K562 (cell line): ENCODE data around the gene EIF2AK3. TPM values are rescaled to one million over a fixed set of nuclear protein-coding genes. Genes with fewer than 3 reads are reported as not detected.

ENCODE experiments used
- ATAC-seq: fragments of 200-7000 bp; cut with Tn5 transposase; 3 replicates; pipeline ENCODE4 v1.9.1; 2020; ENCODE audit warnings: moderate library complexity
- BruUV-seq: library from RNA; stranded (reverse); fragments of 400-500 nt; replicated peaks from 2 replicates; lab custom pipeline; 2021; lab: Mats Ljungman, UMichigan
- CTCF ChIA-PET: fragments of 300-600 bp; formaldehyde crosslinking; extraction: SDS; loops from one replicate; lab custom pipeline; 2021; ENCODE audit warnings: low intra/inter-chr PET ratio; lab: Yijun Ruan, JAX
- POLR2A ChIA-PET: fragments of 300-600, 350-650 bp; sonication (Branson Sonifier 250); formaldehyde crosslinking; extraction: SDS; loops from one replicate; lab custom pipeline; 2021; ENCODE audit warnings: antibody characterized with exemption, inconsistent platforms; lab: Yijun Ruan, JAX
- DNase-seq, 4 experiments: peaks; one replicate each; pipeline versions ENCODE4 v3.0.0 to v3.0.0-alpha.2; 2011 to 2018; ENCODE audit warnings: low spot score in 3 of 4, mixed read lengths in 3 of 4; ENCODE audit errors: extremely low read depth in 1 of 4
- FAIRE-seq: peaks from 2 replicates; lab custom pipeline; 2011; peaks lifted over from hg19 to GRCh38; lab: Jason Lieb, UNC
- H2AFZ ChIP-seq: 2 replicates; pipeline ENCODE4 v1.6.0; 2011; ENCODE audit warnings: low read depth, low read length, control low read depth, inconsistent platforms
- H3K27ac ChIP-seq: fragments of 200-600 bp; 3 replicates; pipeline ENCODE4 v1.8.0; 2011; ENCODE audit warnings: low read depth, mild to moderate bottlenecking, control low read depth, inconsistent platforms, low read length, moderate library complexity, mixed read lengths; ENCODE audit errors: extremely low read depth
- H3K27me3 ChIP-seq, 2 experiments: fragments of 300-600 bp in 1 of 2; 2 replicates in 1 of 2; 3 replicates in 1 of 2; pipeline versions ENCODE4 v1.6.0 to v1.8.0; 2011; ENCODE audit warnings: inconsistent platforms in 2 of 2, low read length in 2 of 2, mild to moderate bottlenecking in 1 of 2, mixed read lengths in 1 of 2, moderate library complexity in 1 of 2; ENCODE audit not compliant: control insufficient read depth in 2 of 2, insufficient read depth in 2 of 2
- H3K36me3 ChIP-seq: fragments of 300-600 bp; 3 replicates; pipeline ENCODE4 v1.8.0; 2011; ENCODE audit warnings: mild to moderate bottlenecking, low read length, inconsistent platforms; ENCODE audit not compliant: control insufficient read depth, insufficient read depth
- H3K4me1 ChIP-seq, 2 experiments: fragments of 200-600 bp in 1 of 2; replicated peaks in 1 of 2; 2 replicates in 1 of 2; 3 replicates in 1 of 2; pipeline versions ENCODE4 v1.5.1 to v1.8.0; 2011; ENCODE audit warnings: inconsistent platforms in 2 of 2, low read length in 2 of 2, mild to moderate bottlenecking in 1 of 2, mixed read lengths in 1 of 2, moderate library complexity in 1 of 2; ENCODE audit not compliant: control insufficient read depth in 2 of 2, insufficient read depth in 2 of 2
- H3K4me2 ChIP-seq: 2 replicates; pipeline ENCODE4 v1.6.1; 2011; ENCODE audit warnings: low read length, control low read depth, inconsistent platforms, mixed read lengths; ENCODE audit not compliant: insufficient read depth
- H3K4me3 ChIP-seq: fragments of 200-600 bp; sonication (generic), shearing (Covaris generic); 2 replicates; pipeline ENCODE4 v1.5.1; 2016; ENCODE audit warnings: control low read depth, inconsistent platforms
- H3K79me2 ChIP-seq: fragments of 200-600 bp; 3 replicates; pipeline ENCODE4 v1.8.0; 2011; ENCODE audit warnings: low read length, inconsistent platforms; ENCODE audit not compliant: control insufficient read depth, insufficient read depth
- H3K9ac ChIP-seq, 2 experiments: 2 replicates each; pipeline versions ENCODE4 v1.6.0 to v1.6.1; 2011; ENCODE audit warnings: low read depth in 2 of 2, low read length in 2 of 2, control low read depth in 1 of 2, inconsistent platforms in 1 of 2, mild to moderate bottlenecking in 1 of 2, mixed read lengths in 1 of 2; ENCODE audit not compliant: insufficient read depth in 1 of 2
- H3K9me1 ChIP-seq: one replicate; pipeline ENCODE4 v1.6.0; 2011; ENCODE audit warnings: inconsistent platforms, mild to moderate bottlenecking, low read length, moderate library complexity; ENCODE audit not compliant: control insufficient read depth, insufficient read depth
- H3K9me3 ChIP-seq: replicated peaks from 2 replicates; pipeline ENCODE4 v1.5.1; 2011; ENCODE audit warnings: low read depth, low read length, inconsistent platforms; ENCODE audit not compliant: control insufficient read depth, insufficient read depth
- H4K20me1 ChIP-seq: replicated peaks from 2 replicates; pipeline ENCODE4 v1.6.1; 2011; ENCODE audit warnings: low read length, inconsistent platforms, mixed read lengths; ENCODE audit not compliant: control insufficient read depth, insufficient read depth
- BMI1 ChIP-seq: fragments of 150-350 bp; IDR thresholded peaks from 2 replicates; pipeline ENCODE4 v1.6.1; 2014; ENCODE audit warnings: low read length
- CHD4 ChIP-seq: fragments of 200-600 bp; sonication (generic); IDR thresholded peaks from 3 replicates; pipeline ENCODE4 v1.6.1; 2012; ENCODE audit warnings: low read depth, mild to moderate bottlenecking, mixed read lengths, low read length, inconsistent platforms; ENCODE audit not compliant: insufficient read depth, insufficient replicate concordance, poor library complexity, severe bottlenecking
- GATA2 ChIP-seq: sonication (generic); formaldehyde crosslinking; IDR thresholded peaks from 2 replicates; pipeline ENCODE4 v1.4.0; 2020; ENCODE audit warnings: mild to moderate bottlenecking, missing genetic modification reagents
- KAT7 ChIP-seq: sonication (generic); formaldehyde crosslinking; IDR thresholded peaks from 2 replicates; pipeline ENCODE4 v1.8.0; 2022; ENCODE audit warnings: missing genetic modification reagents, mild to moderate bottlenecking, borderline replicate concordance
- RBM17 ChIP-seq: fragments of 200-400 bp; formaldehyde crosslinking; IDR thresholded peaks from 2 replicates; pipeline ENCODE4 v1.6.1; 2017; ENCODE audit warnings: low read depth, mild to moderate bottlenecking, low read length, borderline replicate concordance
- SLC30A9 ChIP-seq: fragments of 250-450 bp; sonication (Bioruptor Pico); IDR thresholded peaks from 2 replicates; pipeline ENCODE4 v1.8.0; 2022; ENCODE audit warnings: mild to moderate bottlenecking, moderate library complexity
- ZNF121 ChIP-seq: sonication (generic); formaldehyde crosslinking; conservative IDR thresholded peaks from 2 replicates; pipeline ENCODE4 v1.8.0; 2022; ENCODE audit warnings: missing genetic modification reagents
- ZNF639 ChIP-seq, 2 experiments: fragments of 200-800 bp in 1 of 2; sonication (Bioruptor generic) in 1 of 2; sonication (generic) in 1 of 2; formaldehyde crosslinking in 1 of 2; IDR thresholded peaks in 1 of 2; conservative IDR thresholded peaks in 1 of 2; 2 replicates each; pipeline versions ENCODE4 v1.5.0 to v1.6.1; 2016 to 2020; ENCODE audit warnings: missing compliant biosample characterization in 1 of 2, missing genetic modification characterization in 1 of 2, missing genetic modification reagents in 1 of 2
- WGBS: fragments of 100-300 bp; shearing (Covaris generic); methylation state at CpG from one replicate; pipeline ENCODE4 v1.1.6; 2016; ENCODE audit warnings: low coverage, mixed read lengths; ENCODE audit not compliant: insufficient coverage; ENCODE audit errors: missing lambda C conversion rate; 5-methylcytosine and 5-hydroxymethylcytosine counted together
- in situ Hi-C: fragments of 300-500 bp; cut with MboI; formaldehyde crosslinking; loops from 4 replicates; pipeline ENCODE4 v1.15.0; 2018; ENCODE audit warnings: inconsistent platforms, mixed read lengths
- intact Hi-C: fragments of 100-400 bp; cut with micrococcal nuclease; formaldehyde crosslinking; loops from 2 replicates; pipeline ENCODE4 v1.14.2; 2022
- polyA plus RNA-seq, 8 experiments: library from polyadenylated mRNA; depleted of rRNA in 4 of 8; stranded (reverse) in 5 of 8; unstranded in 3 of 8; fragments of >200 nt; fragmentation: Nextera tagmentation in 2 of 8; fragmentation: Illumina TruSeq in 1 of 8; extraction: Ambion mirVana in 2 of 8; extraction: Trizol in 1 of 8; gene quantifications; 2 replicates each; pipeline versions ENCODE4 v1.2.1 to v1.2.3, GENCODE V29; 2011 to 2014; ENCODE audit warnings: inconsistent platforms in 1 of 8, missing spikeins in 1 of 8
- total RNA-seq, 7 experiments: library from RNA; depleted of rRNA in 6 of 7; stranded (reverse); fragments of >200 nt in 6 of 7; fragmentation: Illumina TruSeq in 2 of 7; extraction: Trizol in 2 of 7; gene quantifications; 2 replicates each; pipeline versions ENCODE4 v1.2.1 to v1.2.3, GENCODE V29; 2011 to 2021; ENCODE audit warnings: low replicate concordance in 1 of 7

Gene EIF2AK3
- total and polyA plus RNA-seq, 9 of the 15 experiments (the other 6 are each of a cell fraction or from before 2014, with no cell fraction given), result 1.7 to 11.6 (median 7.4) TPM

DNA sequence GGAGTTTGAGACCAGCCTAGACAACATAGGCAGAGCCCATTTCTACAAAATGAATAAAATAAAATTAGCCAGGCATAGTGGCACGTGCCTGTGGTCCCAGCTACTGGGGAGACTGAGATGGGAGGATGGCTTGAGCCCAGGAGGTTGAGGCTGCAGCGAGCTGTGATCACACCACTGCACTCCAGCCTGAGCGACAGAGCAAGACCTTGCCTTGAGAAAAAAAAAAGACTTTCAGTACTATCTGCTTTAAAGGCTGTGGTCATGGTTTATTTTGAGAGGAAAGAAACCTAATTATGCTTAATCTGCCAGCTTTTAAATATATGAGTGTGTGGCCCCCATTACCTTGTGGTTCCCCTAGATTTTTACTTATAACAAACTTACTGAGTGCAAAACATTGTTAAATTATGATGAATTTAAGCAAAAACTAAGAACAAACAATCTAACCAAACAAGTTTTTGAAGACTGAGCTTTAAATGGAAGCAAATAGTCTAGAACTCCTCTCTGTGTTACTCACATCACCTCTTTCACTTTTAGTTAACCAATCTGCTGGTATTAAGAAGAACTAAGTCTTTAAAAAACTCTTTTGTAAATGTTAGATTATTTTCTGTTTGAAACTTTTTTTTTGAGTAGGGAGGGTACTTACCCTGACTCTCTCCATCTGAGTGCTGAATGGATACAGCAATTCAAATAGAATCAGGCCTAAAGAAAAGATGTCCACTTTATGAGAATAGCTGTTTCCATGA is 65.4 kb downstream of the EIF2AK3 start (continued):
- TF ChIP-seq BMI1 (no peak), RBM17 (no peak), CHD4 (no peak)

DNA sequence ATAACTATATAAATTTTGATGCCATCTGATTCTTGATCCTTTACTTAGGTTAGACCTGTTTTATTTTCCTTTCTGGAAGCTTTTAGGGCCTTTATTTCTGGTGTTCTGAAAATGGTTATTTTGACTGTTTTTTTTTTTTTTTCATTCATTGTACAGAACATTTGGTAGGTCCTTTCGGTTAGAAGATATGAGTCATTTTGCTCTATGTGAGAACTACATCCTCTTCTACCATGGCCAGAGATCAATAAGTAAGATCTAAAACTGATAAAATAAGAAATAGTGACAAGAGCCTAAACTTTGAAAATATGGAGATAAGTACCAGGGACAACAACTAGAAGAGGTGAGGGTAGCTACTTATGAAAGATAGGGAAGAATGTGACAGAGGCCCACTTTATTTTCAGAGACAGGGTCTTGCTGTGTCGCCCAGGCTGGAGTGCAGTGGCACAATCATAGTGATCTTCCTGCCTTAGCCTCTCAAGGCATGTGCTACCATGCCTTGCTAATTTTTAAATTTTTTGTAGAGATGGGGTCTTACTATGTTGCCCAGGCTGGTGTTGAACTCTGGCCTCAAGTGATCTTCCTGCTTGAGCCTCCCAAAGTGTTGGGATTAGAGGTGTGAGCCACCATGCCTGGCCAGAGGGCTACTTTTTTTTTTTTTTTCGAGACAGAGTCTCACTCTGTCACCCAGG is 66.5 kb downstream of the EIF2AK3 start:
- BruUV-seq, result no TSS peak
- H4K20me1 ChIP-seq, result no peaks in the 10 kb centered on the region
- no peak overlapping the region for H3K9ac ChIP-seq
- peaks cover 19% of the 10 kb centered on the region; the same call in 2 of the 3 replicates for H3K36me3 ChIP-seq
- no peaks in the 10 kb centered on the region for H3K4me1 ChIP-seq
- ChIA-PET CTCF (no interaction called here), POLR2A (interaction anchor here (0.6 to 1.1 kb wide), 2 partner anchors 11 to 15 kb away, joined by 3 read pairs; no protein-coding TSS in a partner anchor)
- H3K79me2 ChIP-seq, result no peaks in the 10 kb centered on the region
- intact Hi-C loops (no loop called here), in situ Hi-C loops (no loop called here)
- H3K4me3 ChIP-seq, result no peak overlapping the region
- ATAC-seq (no peak), FAIRE-seq (no peak), DNase-seq (no peak)
- no peak for TF ChIP-seq GATA2 (CRISPR knock-in tag)
- TF ChIP-seq ZNF639 (CRISPR knock-in tag; conservative IDR thresholded peaks at IDR 0.05 in 1 of 2, IDR thresholded peaks at IDR 0.05 in 1 of 2), result no peak
- peak; percentile 33; the same call in 1 of the 2 replicates for TF ChIP-seq ZNF121 (CRISPR knock-in tag)
- TF ChIP-seq KAT7, result no peak
- no peak for TF ChIP-seq SLC30A9 (CRISPR knock-in tag)
- H3K9me1 ChIP-seq, result no peaks in the 10 kb centered on the region
- no peaks in the 10 kb centered on the region for H3K9me3 ChIP-seq
- H3K4me2 ChIP-seq, result no peak overlapping the region
- no peak overlapping the region for H2AFZ ChIP-seq
- no peak overlapping the region for H3K27ac ChIP-seq
- WGBS, result 100% methylated on average over 2 of the region's 3 CpGs
- no peaks in the 10 kb centered on the region for H3K27me3 ChIP-seq
